CD4-positive, CD25-positive, alpha-beta regulatory T cell (primary cell): ENCODE measurements around the gene C5orf22. TPM values are rescaled to one million over a fixed set of nuclear protein-coding genes. Genes with fewer than 3 reads are reported as not detected.

Experiments used
- ATAC-seq, 2 donors: fragments of 150-1000 bp; cut with Tn5 transposase; one replicate each; pipeline ENCODE4 v1.10.0; 2021; ENCODE audit warnings: low read depth in 2 of 2, moderate number of reproducible peaks in 2 of 2, moderate library complexity in 1 of 2
- DNase-seq, 3 donors: peaks; one replicate each; pipeline versions ENCODE4 v3.0.0 to v3.0.0-alpha.2; 2012 to 2022; ENCODE audit warnings: mixed read lengths in 1 of 3
- H3K27ac ChIP-seq: one replicate; pipeline ENCODE4 v1.7.0; 2013; ENCODE audit warnings: mild to moderate bottlenecking, low read length; ENCODE audit not compliant: insufficient read depth, poor library complexity, severe bottlenecking
- H3K27me3 ChIP-seq: one replicate; pipeline ENCODE4 v1.7.0; 2013; ENCODE audit warnings: low read length; ENCODE audit not compliant: control insufficient read depth, insufficient read depth
- H3K36me3 ChIP-seq: one replicate; pipeline ENCODE4 v1.7.0; 2013; ENCODE audit warnings: mild to moderate bottlenecking, low read length, moderate library complexity; ENCODE audit not compliant: control insufficient read depth, insufficient read depth
- H3K4me1 ChIP-seq: 2 replicates; pipeline ENCODE4 v1.7.0; 2013; ENCODE audit warnings: mild to moderate bottlenecking, low read length; ENCODE audit not compliant: insufficient read depth, control insufficient read depth, poor library complexity, severe bottlenecking
- H3K4me3 ChIP-seq: one replicate; pipeline ENCODE4 v1.7.0; 2013; ENCODE audit warnings: low read depth, mild to moderate bottlenecking, low read length, moderate library complexity
- H3K9me3 ChIP-seq, 2 experiments: 1 replicate in 1 of 2; 2 replicates in 1 of 2; pipeline ENCODE4 v1.7.0; 2013; ENCODE audit warnings: low read length in 2 of 2, mild to moderate bottlenecking in 1 of 2, moderate library complexity in 1 of 2; ENCODE audit not compliant: control insufficient read depth in 2 of 2
- H3K27ac Mint-ChIP-seq, 3 donors: one replicate each; pipeline ENCODE4 v1.8.0; 2020 to 2022; ENCODE audit warnings: mild to moderate bottlenecking in 3 of 3, mixed read lengths in 3 of 3, moderate library complexity in 2 of 3
- H3K27me3 Mint-ChIP-seq: one replicate; pipeline ENCODE4 v1.8.0; 2022; ENCODE audit warnings: mild to moderate bottlenecking, mixed read lengths
- H3K36me3 Mint-ChIP-seq: one replicate; pipeline ENCODE4 v1.8.0; 2020; ENCODE audit warnings: mixed read lengths
- H3K4me1 Mint-ChIP-seq, 4 donors: one replicate each; pipeline ENCODE4 v1.8.0; 2020 to 2022; ENCODE audit warnings: mixed read lengths in 4 of 4, mild to moderate bottlenecking in 1 of 4
- H3K4me3 Mint-ChIP-seq, 4 donors: one replicate each; pipeline ENCODE4 v1.8.0; 2020 to 2022; ENCODE audit warnings: mild to moderate bottlenecking in 4 of 4, mixed read lengths in 4 of 4, moderate library complexity in 3 of 4
- H3K9me3 Mint-ChIP-seq, 7 donors: one replicate each; pipeline ENCODE4 v1.8.0; 2020 to 2022; ENCODE audit warnings: mixed read lengths in 7 of 7, mild to moderate bottlenecking in 3 of 7, moderate library complexity in 2 of 7
- polyA plus RNA-seq, 4 donors: library from polyadenylated mRNA; unstranded; fragments of 300-500 nt; fragmentation: Illumina TruSeq; gene quantifications; one replicate each; pipeline ENCODE4 v1.2.3, GENCODE V29; 2021
- total RNA-seq: library from RNA; stranded (reverse); gene quantifications from one replicate; pipeline ENCODE4 v1.2.3, GENCODE V29; 2022

Gene C5orf22
- total RNA-seq, result 15.0 TPM
- polyA plus RNA-seq, result 10 to 100 TPM; 25.3 to 29.9 (median 27.2) TPM

GRCh38 chr5:31531888-31532547 is at the start of gene C5orf22, which contains the start of gene DROSHA:
TSS of gene C5orf22 (plus strand) at chr5:31532301. CDS start at chr5:31532393, 92 bp downstream.
TSS of gene DROSHA (minus strand) at chr5:31532093. CDS start at chr5:31529059, 3,034 bp downstream.
- Histone ChIP-seq H3K9me3 (no peaks in the 10 kb centered on the region), H3K27me3 (no peaks in the 10 kb centered on the region), H3K27ac (peak within 1 kb of the TSS; percentile 77), H3K36me3 (peaks cover 33% of the 10 kb centered on the region), H3K4me1 (peaks cover 27% of the 10 kb centered on the region), H3K4me3 (peak within 1 kb of the TSS; percentile 94)
- Mint-ChIP-seq H3K36me3 (peaks cover 36% of the 10 kb centered on the region), H3K4me3 (peak within 1 kb of the TSS; percentile 98 to 100 (median 99)), H3K4me1 (peaks cover 25 to 78% (median 58%) of the 10 kb centered on the region in 4 donors), H3K27ac (peak within 1 kb of the TSS; percentile 86 to 98 (median 94)), H3K9me3 (no peaks in the 10 kb centered on the region), H3K27me3 (no peaks in the 10 kb centered on the region)
- ATAC-seq (peak; percentile 97 to 98), DNase-seq (peak; percentile 88 to 97 (median 88))

- DNase-seq (no peak), ATAC-seq (no peak)
- Mint-ChIP-seq H3K36me3 (peaks cover 69% of the 10 kb centered on the region), H3K9me3 (no peaks in the 10 kb centered on the region), H3K27ac (no peak overlapping the region), H3K27me3 (no peaks in the 10 kb centered on the region), H3K4me3 (no peak overlapping the region), H3K4me1 (peaks cover under 1 to 16% (median 8%) of the 10 kb centered on the region in 4 donors)
- H3K36me3 ChIP-seq, result peaks cover 62% of the 10 kb centered on the region
- no peaks in the 10 kb centered on the region for H3K4me1 ChIP-seq
- no peak overlapping the region for H3K4me3 ChIP-seq
- no peaks in the 10 kb centered on the region for H3K9me3 ChIP-seq
- no peaks in the 10 kb centered on the region for H3K27me3 ChIP-seq
- H3K27ac ChIP-seq, result no peak overlapping the region
Observed at GRCh38 chr5:31485376-31486207, 46.5 kb upstream of the C5orf22 start.

GRCh38 chr5:31486441-31486840 is 45.7 kb upstream of the C5orf22 start:
- H3K27ac ChIP-seq, result no peak overlapping the region
- ATAC-seq, result no peak
- no peak for DNase-seq
- H3K4me3 ChIP-seq, result no peak overlapping the region
- H3K27me3 Mint-ChIP-seq, result no peaks in the 10 kb centered on the region
- peaks cover 72% of the 10 kb centered on the region for H3K36me3 Mint-ChIP-seq
- H3K4me1 Mint-ChIP-seq, result peaks cover 2 to 16% (median 8%) of the 10 kb centered on the region in 4 donors
- peak overlapping the region; percentile 4 to 60 (median 43) for H3K27ac Mint-ChIP-seq
- H3K9me3 Mint-ChIP-seq, result no peaks in the 10 kb centered on the region
- H3K4me3 Mint-ChIP-seq, result no peak overlapping the region
- no peaks in the 10 kb centered on the region for H3K4me1 ChIP-seq
- no peaks in the 10 kb centered on the region for H3K9me3 ChIP-seq
- H3K27me3 ChIP-seq, result no peaks in the 10 kb centered on the region
- H3K36me3 ChIP-seq, result peaks cover 57% of the 10 kb centered on the region

- H3K36me3 Mint-ChIP-seq, result peaks cover 65% of the 10 kb centered on the region
- H3K27me3 Mint-ChIP-seq, result no peaks in the 10 kb centered on the region
- no peaks in the 10 kb centered on the region for H3K9me3 Mint-ChIP-seq
- no peak overlapping the region for H3K4me3 ChIP-seq
- no peaks in the 10 kb centered on the region for H3K9me3 ChIP-seq
- no peak for ATAC-seq
- H3K27me3 ChIP-seq, result no peaks in the 10 kb centered on the region
- H3K36me3 ChIP-seq, result peaks cover 52% of the 10 kb centered on the region
- no peak for DNase-seq
- no peak overlapping the region for H3K4me3 Mint-ChIP-seq
- H3K4me1 ChIP-seq, result no peaks in the 10 kb centered on the region
- peaks cover 3 to 16% (median 5%) of the 10 kb centered on the region in 4 donors for H3K4me1 Mint-ChIP-seq
- no peak overlapping the region for H3K27ac ChIP-seq
- peak overlapping the region in 1 of 3 donors; percentile 44 for H3K27ac Mint-ChIP-seq
Observed at GRCh38 chr5:31487506-31487905, 44.6 kb upstream of the C5orf22 start.

GRCh38 chr5:31492869-31493268 is 39.2 kb upstream of the C5orf22 start:
- Histone ChIP-seq H3K27me3 (no peaks in the 10 kb centered on the region), H3K4me1 (no peaks in the 10 kb centered on the region), H3K9me3 (no peaks in the 10 kb centered on the region), H3K4me3 (no peak overlapping the region), H3K36me3 (peaks cover 70% of the 10 kb centered on the region), H3K27ac (no peak overlapping the region)
- Mint-ChIP-seq H3K4me3 (no peak overlapping the region), H3K36me3 (peaks cover 63% of the 10 kb centered on the region), H3K9me3 (no peaks in the 10 kb centered on the region), H3K27ac (peak overlapping the region in 2 of 3 donors; percentile 15 to 31), H3K27me3 (no peaks in the 10 kb centered on the region), H3K4me1 (peaks cover 0 to 5% (median 1%) of the 10 kb centered on the region in 4 donors)
- no peak for DNase-seq
- ATAC-seq, result no peak

GRCh38 chr5:31495336-31495735 is 36.8 kb upstream of the C5orf22 start:
- Mint-ChIP-seq H3K27ac (peak overlapping the region in 2 of 3 donors; percentile 26 to 65), H3K4me3 (no peak overlapping the region), H3K4me1 (peaks cover 0 to 4% (median 0%) of the 10 kb centered on the region in 4 donors), H3K27me3 (no peaks in the 10 kb centered on the region), H3K9me3 (no peaks in the 10 kb centered on the region), H3K36me3 (peaks cover 62% of the 10 kb centered on the region)
- no peak for ATAC-seq
- H3K9me3 ChIP-seq, result no peaks in the 10 kb centered on the region
- no peaks in the 10 kb centered on the region for H3K4me1 ChIP-seq
- H3K36me3 ChIP-seq, result peaks cover 74% of the 10 kb centered on the region
- no peak overlapping the region for H3K4me3 ChIP-seq
- H3K27ac ChIP-seq, result no peak overlapping the region
- no peaks in the 10 kb centered on the region for H3K27me3 ChIP-seq
- DNase-seq, result no peak

GRCh38 chr5:31496301-31496700 is 35.8 kb upstream of the C5orf22 start:
- peaks cover 64% of the 10 kb centered on the region for H3K36me3 Mint-ChIP-seq
- no peak overlapping the region for H3K27ac Mint-ChIP-seq
- H3K27me3 ChIP-seq, result no peaks in the 10 kb centered on the region

More at GRCh38 chr5:31496301-31496700, 35.8 kb upstream of the C5orf22 start:
- DNase-seq (no peak), ATAC-seq (no peak)
- H3K4me1 Mint-ChIP-seq, result peaks cover 0 to 5% (median 0%) of the 10 kb centered on the region in 4 donors
- Histone ChIP-seq H3K36me3 (peaks cover 81% of the 10 kb centered on the region), H3K4me1 (no peaks in the 10 kb centered on the region), H3K9me3 (no peaks in the 10 kb centered on the region), H3K4me3 (no peak overlapping the region), H3K27ac (no peak overlapping the region)
- no peak overlapping the region for H3K4me3 Mint-ChIP-seq
- no peaks in the 10 kb centered on the region for H3K27me3 Mint-ChIP-seq
- H3K9me3 Mint-ChIP-seq, result no peaks in the 10 kb centered on the region
